Measurements from ENCODE around the gene UTS2R. TPM values are rescaled to one million over a fixed set of nuclear protein-coding genes. Genes with fewer than 3 reads are reported as not detected.

UTS2R gene
- polyA plus RNA-seq, 1 experiment, result not detected

- DNase-seq (ENCODE audit: low read depth, low spot score), result no peak
- H3K4me3 ChIP-seq (ENCODE audit: low read depth, low read length), result no peak overlapping the region
- POLR2A ChIA-PET, result no interaction called here
- no peaks in the 10 kb centered on the region for H3K27me3 ChIP-seq (ENCODE audit: control insufficient read depth, insufficient read depth, low read length)
- no peak for TF ChIP-seq CTCF (IDR thresholded peaks at IDR 0.05; ENCODE audit: low read depth, low read length)
- H3K27ac ChIP-seq (ENCODE audit: low read depth, low read length), result no peak overlapping the region
- CTCF ChIA-PET, result interaction anchor here (0.9 kb wide), 1 partner anchor 66 kb away, joined by 4 read pairs; no protein-coding TSS in a partner anchor
- no peaks in the 10 kb centered on the region; the same call in 1 of the 2 replicates for H3K9me3 ChIP-seq (ENCODE audit: control insufficient read depth, insufficient read depth, low read length)
Measured at GRCh38 chr17:82416264-82416663, 44.7 kb downstream of the UTS2R start.

GRCh38 chr17:82416771-82417170 lies 45.2 kb downstream of the UTS2R start:
- peak; percentile 26; the same call in 1 of the 2 replicates for TF ChIP-seq CTCF (IDR thresholded peaks at IDR 0.05; ENCODE audit: low read depth, low read length)
- ChIA-PET POLR2A (no interaction called here), CTCF (interaction anchor here (0.7 to 1.1 kb wide), 3 partner anchors 66 to 180 kb away, joined by 3 to 5 read pairs (median 4); no protein-coding TSS in a partner anchor)
- Histone ChIP-seq H3K27me3 (ENCODE audit: control insufficient read depth, insufficient read depth, low read length) (no peaks in the 10 kb centered on the region), H3K27ac (ENCODE audit: low read depth, low read length) (no peak overlapping the region), H3K4me3 (ENCODE audit: low read depth, low read length) (no peak overlapping the region), H3K9me3 (ENCODE audit: control insufficient read depth, insufficient read depth, low read length) (no peaks in the 10 kb centered on the region; the same call in 1 of the 2 replicates)
- DNase-seq (ENCODE audit: low read depth, low spot score), result no peak

- TF ChIP-seq CTCF (IDR thresholded peaks at IDR 0.05; ENCODE audit: low read depth, low read length), result no peak
- no peak within 1 kb of the TSS for H3K27ac ChIP-seq (ENCODE audit: low read depth, low read length)
- no peaks in the 10 kb centered on the region for H3K27me3 ChIP-seq (ENCODE audit: control insufficient read depth, insufficient read depth, low read length)
- H3K4me3 ChIP-seq (ENCODE audit: low read depth, low read length), result peak within 1 kb of the TSS; percentile 82
- no peak for DNase-seq (ENCODE audit: low read depth, low spot score)
- POLR2A ChIA-PET, result interaction anchor here (0.5 kb wide), 1 partner anchor 11 kb away, joined by 3 read pairs; no protein-coding TSS in a partner anchor
- CTCF ChIA-PET, result interaction anchor here (1.1 kb wide), 1 partner anchor 136 kb away, joined by 3 read pairs; no protein-coding TSS in a partner anchor
- peaks cover 13% of the 10 kb centered on the region for H3K9me3 ChIP-seq (ENCODE audit: control insufficient read depth, insufficient read depth, low read length)
Measured at GRCh38 chr17:82418001-82418986, 46.7 kb downstream of the UTS2R start, which contains the start of the genes HEXD and OGFOD3. Gene HEXD, plus strand, starts transcription at chr17:82418347. Its CDS starts 1,453 bp downstream, at chr17:82419800. Gene OGFOD3, minus strand, starts transcription at chr17:82418586. Its CDS starts 101 bp downstream, at chr17:82418485.

- Histone ChIP-seq H3K27me3 (ENCODE audit: control insufficient read depth, insufficient read depth, low read length) (no peaks in the 10 kb centered on the region), H3K9me3 (ENCODE audit: control insufficient read depth, insufficient read depth, low read length) (peaks cover 17% of the 10 kb centered on the region), H3K27ac (ENCODE audit: low read depth, low read length) (no peak overlapping the region), H3K4me3 (ENCODE audit: low read depth, low read length) (peak overlapping the region; percentile 82)
- TF ChIP-seq CTCF (IDR thresholded peaks at IDR 0.05; ENCODE audit: low read depth, low read length), result no peak
- DNase-seq (ENCODE audit: low read depth, low spot score), result no peak
- POLR2A ChIA-PET, result no interaction called here
- CTCF ChIA-PET, result interaction anchor here (0.5 kb wide), 1 partner anchor 75 kb away, joined by 4 read pairs; no protein-coding TSS in a partner anchor
Measured at GRCh38 chr17:82419540-82419939, 48.0 kb downstream of the UTS2R start.
